WTC11 (cell line): ENCODE results near the gene WTAP.

Experiments used
- CTCF ChIP-seq: fragments of 200-600 bp; IDR thresholded peaks from 2 replicates; pipeline ENCODE4 v1.8.0; 2022; ENCODE audit warnings: antibody characterized with exemption
- FOXP1 ChIP-seq: sonication (generic); formaldehyde crosslinking; IDR thresholded peaks from 2 replicates; pipeline ENCODE4 v1.8.0; 2022; ENCODE audit warnings: missing genetic modification reagents, mild to moderate bottlenecking, moderate library complexity, borderline replicate concordance
- NFYB ChIP-seq: sonication (generic); formaldehyde crosslinking; conservative IDR thresholded peaks from 2 replicates; pipeline ENCODE4 v1.8.0; 2022; ENCODE audit warnings: low read depth, missing genetic modification reagents
- OVOL2 ChIP-seq: fragments of 250-450 bp; sonication (Bioruptor Pico); IDR thresholded peaks from 2 replicates; pipeline ENCODE4 v1.9.0; 2021; ENCODE audit warnings: mild to moderate bottlenecking, borderline replicate concordance
- ZNF121 ChIP-seq: sonication (generic); formaldehyde crosslinking; IDR thresholded peaks from 2 replicates; pipeline ENCODE4 v1.8.0; 2023; ENCODE audit warnings: missing genetic modification reagents

DNA sequence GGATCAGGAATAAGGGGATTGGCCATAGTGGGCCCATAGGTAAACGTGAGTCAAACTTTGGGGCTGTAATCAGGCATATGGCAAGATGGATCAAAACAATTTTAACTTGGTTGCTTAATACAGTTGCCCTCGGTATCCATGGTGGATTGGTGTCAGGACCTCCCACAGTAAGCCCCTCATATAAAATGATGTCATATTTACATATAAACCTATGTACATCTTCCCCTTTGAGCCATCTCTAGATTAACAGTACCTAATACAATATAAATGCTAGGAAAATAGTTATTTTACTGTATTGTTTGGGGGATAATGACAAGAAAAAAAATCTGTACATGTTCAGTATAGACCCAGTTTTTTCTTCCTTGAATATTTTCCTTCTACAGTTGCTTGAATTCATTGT is 27.1 kb downstream of the WTAP start:
- TF ChIP-seq OVOL2, result no peak
- no peak for TF ChIP-seq FOXP1 (CRISPR knock-in tag)
- no peak for TF ChIP-seq CTCF
- no peak for TF ChIP-seq NFYB (CRISPR knock-in tag)
- no peak for TF ChIP-seq ZNF121 (CRISPR knock-in tag)
